B cell (primary cell): ENCODE measurements around the gene WNT16. TPM values are rescaled to one million over a fixed set of nuclear protein-coding genes. Genes with fewer than 3 reads are reported as not detected.

ENCODE experiments used
- ATAC-seq: fragments of 200-7000 bp; cut with Tn5 transposase; one replicate; pipeline ENCODE4 v1.10.0; 2021; ENCODE audit warnings: low read depth, mild to moderate bottlenecking, moderate number of reproducible peaks, moderate library complexity
- CTCF ChIA-PET: fragments of 350-600 bp; sonication (Branson Sonifier 250); formaldehyde crosslinking; loops from one replicate; lab custom pipeline; 2021; ENCODE audit warnings: antibody characterized with exemption, inconsistent platforms; lab: Charles Lee
- POLR2A ChIA-PET: fragments of 350-600 bp; sonication (Branson Sonifier 250); formaldehyde crosslinking; loops from one replicate; lab custom pipeline; 2021; ENCODE audit warnings: antibody characterized with exemption; lab: Charles Lee
- DNase-seq: peaks from one replicate; pipeline ENCODE4 v3.0.0; 2013
- H2AFZ ChIP-seq: 2 replicates; pipeline ENCODE4 v1.6.1; 2012; ENCODE audit warnings: mild to moderate bottlenecking, low read depth, low read length; ENCODE audit not compliant: insufficient read depth, poor library complexity, severe bottlenecking
- H3K27ac ChIP-seq, 2 donors: 1 replicate in 1 of 2; 2 replicates in 1 of 2; pipeline ENCODE4 v1.5.1; 2012 to 2013; ENCODE audit warnings: low read length in 2 of 2, mild to moderate bottlenecking in 2 of 2, moderate library complexity in 1 of 2
- H3K27me3 ChIP-seq, 4 experiments: fragments of 200-600 bp in 1 of 4; sonication (generic) in 1 of 4; replicated peaks in 1 of 4; 1 replicate in 2 of 4; 2 replicates in 2 of 4; pipeline versions ENCODE4 v1.6.1 to v1.7.0; 2013 to 2016; ENCODE audit warnings: low read length in 3 of 4, mild to moderate bottlenecking in 2 of 4, mixed read lengths in 1 of 4, moderate library complexity in 1 of 4; ENCODE audit not compliant: insufficient read depth in 4 of 4, control insufficient read depth in 3 of 4; ENCODE audit errors: control extremely low read depth in 1 of 4
- H3K36me3 ChIP-seq, 2 experiments: replicated peaks in 1 of 2; 1 replicate in 1 of 2; 2 replicates in 1 of 2; pipeline versions ENCODE4 v1.6.1 to v1.7.1; 2013; ENCODE audit warnings: low read length in 1 of 2; ENCODE audit not compliant: insufficient read depth in 2 of 2, control insufficient read depth in 1 of 2; ENCODE audit errors: control extremely low read depth in 1 of 2, extremely low read depth in 1 of 2
- H3K4me1 ChIP-seq, 2 donors: fragments of 200-600 bp in 1 of 2; sonication (generic) in 1 of 2; 1 replicate in 1 of 2; 2 replicates in 1 of 2; pipeline versions ENCODE4 v1.5.1 to v1.6.1; 2013 to 2017; ENCODE audit warnings: low read length in 2 of 2; ENCODE audit not compliant: control insufficient read depth in 2 of 2, insufficient read depth in 2 of 2
- H3K4me2 ChIP-seq: replicated peaks from 2 replicates; pipeline ENCODE3; 2012; ENCODE audit warnings: mild to moderate bottlenecking, low read depth, low read length; ENCODE audit not compliant: poor library complexity, severe bottlenecking
- H3K4me3 ChIP-seq, 5 experiments: fragments of 200-600 bp in 1 of 5; sonication (generic) in 1 of 5; 1 replicate in 3 of 5; 2 replicates in 2 of 5; pipeline versions ENCODE4 v1.5.1 to v1.7.0; 2011 to 2016; ENCODE audit warnings: low read length in 4 of 5, mild to moderate bottlenecking in 4 of 5, low read depth in 2 of 5, control low read depth in 1 of 5, moderate library complexity in 1 of 5; ENCODE audit not compliant: insufficient read depth in 1 of 5; ENCODE audit errors: control extremely low read depth in 1 of 5, extremely low read depth in 1 of 5
- H3K79me2 ChIP-seq: fragments of 200-600 bp; sonication (generic); one replicate; pipeline ENCODE4 v1.6.0; 2016; ENCODE audit warnings: low read length; ENCODE audit not compliant: control insufficient read depth, insufficient read depth
- H3K9ac ChIP-seq: fragments of 200-600 bp; sonication (generic); 2 replicates; pipeline ENCODE4 v1.6.1; 2017; ENCODE audit warnings: mild to moderate bottlenecking, low read length, moderate library complexity
- H3K9me3 ChIP-seq, 3 donors: one replicate each; pipeline versions ENCODE4 v1.6.1 to v1.7.1; 2013; ENCODE audit warnings: low read length in 2 of 3; ENCODE audit not compliant: control insufficient read depth in 2 of 3, insufficient read depth in 1 of 3; ENCODE audit errors: control extremely low read depth in 1 of 3
- H4K20me1 ChIP-seq: 2 replicates; pipeline ENCODE4 v1.6.0; 2012; ENCODE audit warnings: mild to moderate bottlenecking, low read length; ENCODE audit not compliant: insufficient read depth, control insufficient read depth, poor library complexity, severe bottlenecking
- H3K27ac Mint-ChIP-seq: one replicate; pipeline ENCODE4 v1.8.0; 2021; ENCODE audit warnings: mixed read lengths
- H3K27me3 Mint-ChIP-seq: one replicate; pipeline ENCODE4 v1.8.0; 2021; ENCODE audit warnings: mixed read lengths
- H3K4me1 Mint-ChIP-seq: one replicate; pipeline ENCODE4 v1.8.0; 2021; ENCODE audit warnings: mixed read lengths
- H3K4me3 Mint-ChIP-seq: one replicate; pipeline ENCODE4 v1.8.0; 2021; ENCODE audit warnings: mixed read lengths
- H3K9me3 Mint-ChIP-seq: one replicate; pipeline ENCODE4 v1.8.0; 2022; ENCODE audit warnings: mixed read lengths; ENCODE audit not compliant: insufficient read depth
- EZH2 ChIP-seq: IDR thresholded peaks from 2 replicates; pipeline ENCODE4 v1.6.1; 2012; ENCODE audit warnings: borderline replicate concordance, low read depth, mild to moderate bottlenecking, moderate library complexity, low read length; ENCODE audit not compliant: insufficient read depth, poor library complexity, severe bottlenecking
- WGBS: methylation state at CpG from one replicate; pipeline ENCODE4 v1.1.5; 2013; ENCODE audit warnings: missing lambda C conversion rate; ENCODE audit not compliant: insufficient coverage; 5-methylcytosine and 5-hydroxymethylcytosine counted together
- intact Hi-C: fragments of 100-400 bp; cut with micrococcal nuclease; formaldehyde crosslinking; loops from one replicate; pipeline ENCODE4 v1.10.0; 2022
- polyA plus RNA-seq: library from polyadenylated mRNA; depleted of rRNA; stranded (reverse); fragments of >200 nt; gene quantifications from 2 replicates; pipeline ENCODE4 v1.2.3, GENCODE V29; 2012
- total RNA-seq, 2 donors: library from RNA; stranded (reverse); fragments of 120-200 nt in 1 of 2; gene quantifications; 1 replicate in 1 of 2; 2 replicates in 1 of 2; pipeline versions ENCODE4 v1.2.3 to v1.2.4, GENCODE V29; 2013 to 2022
- TF ChIP-seq, protein P1 (sequence below): fragments of 200-600 bp; IDR thresholded peaks from one replicate; pipeline ENCODE4 v1.8.0; 2022; ENCODE audit warnings: antibody characterized with exemption, mild to moderate bottlenecking

Gene WNT16
- total and polyA plus RNA-seq, 2 donors (not counting 1 experiment from before 2014, with no cell fraction given): 4.2 to 6.9 TPM

DNA sequence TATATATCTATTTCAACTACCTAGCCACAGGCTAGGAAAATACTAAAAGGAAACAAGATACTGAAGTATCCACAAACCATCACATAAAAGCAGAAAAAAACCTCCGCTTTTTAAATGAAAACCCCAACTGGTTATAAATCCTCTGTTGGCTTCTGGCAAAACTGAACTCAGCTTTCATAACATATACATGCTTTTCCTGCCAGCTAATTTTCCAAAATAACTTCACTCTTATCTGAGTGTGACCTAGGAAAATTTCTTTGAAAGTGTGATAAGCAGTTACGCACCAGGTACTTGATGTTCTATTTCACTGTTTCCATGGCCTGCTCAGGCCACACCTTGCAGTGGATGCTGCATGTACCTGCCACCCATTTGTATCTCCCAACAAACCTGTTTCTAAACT is 55.5 kb downstream of the WNT16 start:
- Mint-ChIP-seq H3K27ac (peak overlapping the region; percentile 96), H3K27me3 (no peaks in the 10 kb centered on the region), H3K4me1 (peaks cover 92% of the 10 kb centered on the region), H3K9me3 (no peaks in the 10 kb centered on the region), H3K4me3 (peak overlapping the region; percentile 77)
- DNase-seq: no peak
- Histone ChIP-seq H3K27me3 (no peaks in the 10 kb centered on the region), H3K36me3 (peaks cover 0 to 5% of the 10 kb centered on the region in 2 experiments), H3K9me3 (no peaks in the 10 kb centered on the region), H3K27ac (peak overlapping the region; percentile 96 to 99), H3K4me2 (peak overlapping the region; percentile 58), H2AFZ (no peak overlapping the region), H3K79me2 (peaks cover 99% of the 10 kb centered on the region), H3K4me3 (no peak overlapping the region), H3K9ac (peak overlapping the region; percentile 56), H3K4me1 (peaks cover 90 to 98% of the 10 kb centered on the region in 2 donors), H4K20me1 (no peaks in the 10 kb centered on the region)
- TF ChIP-seq EZH2: no peak
- TF ChIP-seq, protein P1, sequence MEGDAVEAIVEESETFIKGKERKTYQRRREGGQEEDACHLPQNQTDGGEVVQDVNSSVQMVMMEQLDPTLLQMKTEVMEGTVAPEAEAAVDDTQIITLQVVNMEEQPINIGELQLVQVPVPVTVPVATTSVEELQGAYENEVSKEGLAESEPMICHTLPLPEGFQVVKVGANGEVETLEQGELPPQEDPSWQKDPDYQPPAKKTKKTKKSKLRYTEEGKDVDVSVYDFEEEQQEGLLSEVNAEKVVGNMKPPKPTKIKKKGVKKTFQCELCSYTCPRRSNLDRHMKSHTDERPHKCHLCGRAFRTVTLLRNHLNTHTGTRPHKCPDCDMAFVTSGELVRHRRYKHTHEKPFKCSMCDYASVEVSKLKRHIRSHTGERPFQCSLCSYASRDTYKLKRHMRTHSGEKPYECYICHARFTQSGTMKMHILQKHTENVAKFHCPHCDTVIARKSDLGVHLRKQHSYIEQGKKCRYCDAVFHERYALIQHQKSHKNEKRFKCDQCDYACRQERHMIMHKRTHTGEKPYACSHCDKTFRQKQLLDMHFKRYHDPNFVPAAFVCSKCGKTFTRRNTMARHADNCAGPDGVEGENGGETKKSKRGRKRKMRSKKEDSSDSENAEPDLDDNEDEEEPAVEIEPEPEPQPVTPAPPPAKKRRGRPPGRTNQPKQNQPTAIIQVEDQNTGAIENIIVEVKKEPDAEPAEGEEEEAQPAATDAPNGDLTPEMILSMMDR: no peak
- ATAC-seq: no peak
- intact Hi-C loops: no loop called here
- ChIA-PET CTCF (interaction anchor here (0.6 to 6.2 kb wide), 9 partner anchors 8 to 163 kb away, joined by 3 to 43 read pairs (median 7); partner anchors contain the start of gene FAM3C), POLR2A (interaction anchor here (0.8 to 2.9 kb wide), 2 partner anchors 12 to 16 kb away, joined by 3 to 17 read pairs; partner anchors contain the start of gene FAM3C)
- WGBS: 57% methylated on average over 1 of the region's 2 CpGs

DNA sequence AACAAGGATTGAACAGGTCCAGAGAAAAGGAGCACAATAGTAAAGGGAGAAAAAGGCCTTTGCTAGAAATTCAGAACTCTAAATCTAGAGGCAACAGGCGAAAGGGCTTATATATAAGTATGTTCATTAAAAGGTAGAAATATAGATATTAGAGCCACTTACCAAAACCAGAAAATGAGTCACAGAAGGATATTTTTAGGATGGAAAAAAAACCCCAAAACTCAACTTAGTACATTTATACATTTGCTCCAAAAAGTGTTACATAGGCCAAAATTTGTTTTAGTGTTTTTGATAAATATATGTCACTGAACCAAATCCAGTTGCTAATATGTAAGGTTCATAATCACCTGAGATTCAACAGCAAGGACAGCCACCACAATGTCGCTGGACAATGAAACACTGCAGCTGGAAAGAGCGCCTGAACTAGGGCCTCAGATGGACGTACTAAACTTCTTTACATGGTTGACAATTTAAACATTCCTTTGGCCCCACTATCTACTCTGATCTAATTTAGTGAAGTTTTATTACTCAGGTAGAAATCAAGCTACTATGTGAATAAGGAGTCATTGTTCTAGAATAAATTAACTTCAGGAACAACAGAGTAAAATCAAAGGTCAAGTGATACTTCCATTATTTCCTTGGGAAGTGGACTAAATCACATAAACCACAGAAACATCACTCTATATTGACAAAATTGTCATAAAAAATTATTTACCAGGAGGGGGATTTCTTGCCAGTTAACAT is 56.4 kb downstream of the WNT16 start:
- Mint-ChIP-seq H3K27ac (peak overlapping the region; percentile 96), H3K27me3 (no peaks in the 10 kb centered on the region), H3K9me3 (no peaks in the 10 kb centered on the region), H3K4me3 (peak overlapping the region; percentile 79), H3K4me1 (peaks cover 92% of the 10 kb centered on the region)
- no peak for ATAC-seq
- Histone ChIP-seq H3K9ac (peak overlapping the region; percentile 56), H3K79me2 (peaks cover 99% of the 10 kb centered on the region), H3K4me2 (peak overlapping the region; percentile 58), H3K9me3 (no peaks in the 10 kb centered on the region), H3K36me3 (peaks cover 0 to 4% of the 10 kb centered on the region in 2 experiments), H3K4me3 (peak overlapping the region in 1 of 5 experiments; percentile 37), H3K27ac (peak overlapping the region; percentile 96 to 99), H4K20me1 (no peaks in the 10 kb centered on the region), H3K27me3 (no peaks in the 10 kb centered on the region), H3K4me1 (peaks cover 88 to 98% of the 10 kb centered on the region in 2 donors), H2AFZ (peak overlapping the region; percentile 22)
- intact Hi-C loops: loop anchor here (1.0 to 5.0 kb wide), 2 partner anchors 8 to 203 kb away; no protein-coding TSS in a partner anchor
- CTCF ChIA-PET: interaction anchor here (0.6 to 6.2 kb wide), 8 partner anchors 12 to 146 kb away, joined by 3 to 71 read pairs (median 12); partner anchors contain the start of gene FAM3C
- no peak for DNase-seq
- POLR2A ChIA-PET: interaction anchor here (1.0 to 2.6 kb wide), 2 partner anchors 11 to 56 kb away, joined by 3 to 26 read pairs; partner anchors contain the start of gene FAM3C
- TF ChIP-seq, protein P1: no peak
- no peak for TF ChIP-seq EZH2
- 100% methylated on average over 1 of the region's 4 CpGs for WGBS
